ENCODE results near the gene HEATR5B.
"Not testable (repeated sequence)": the region's sequence is repeated elsewhere in the genome, so short reads cannot be mapped to it uniquely, and the experiment has no call there.

GRCh38 chr2:36931688-36932087 is 152.5 kb downstream of the HEATR5B start:
- not testable (repeated sequence) for TF ChIP-seq CTCF, EP300 (IDR thresholded peaks at IDR 0.05)

All from suprapubic skin (tissue), 3 donors.